OCI-LY7 (cell line): ENCODE results near the gene SELENOT. TPM values are rescaled to one million over a fixed set of nuclear protein-coding genes. Genes with fewer than 3 reads are reported as not detected.

ENCODE experiments used
- BruUV-seq: library from RNA; stranded (reverse); fragments of 400-500 nt; replicated peaks from 2 replicates; lab custom pipeline; 2021; lab: Mats Ljungman, UMichigan
- CTCF ChIA-PET: fragments of 300-600 bp; sonication (Branson Sonifier 250); formaldehyde crosslinking; loops from one replicate; lab custom pipeline; 2022; ENCODE audit warnings: antibody characterized with exemption; ENCODE audit not compliant: unreplicated experiment; lab: Charles Lee
- POLR2A ChIA-PET: fragments of 300-600 bp; sonication (Branson Sonifier 250); formaldehyde crosslinking; loops from one replicate; lab custom pipeline; 2022; ENCODE audit warnings: antibody characterized with exemption; lab: Charles Lee
- DNase-seq: peaks from one replicate; pipeline ENCODE4 v3.0.0-alpha.2; 2015; ENCODE audit warnings: low spot score
- H2AFZ ChIP-seq: fragments of 200-600 bp; sonication (generic), shearing (Covaris generic); 2 replicates; pipeline ENCODE4 v1.6.1; 2014; ENCODE audit warnings: mild to moderate bottlenecking, antibody characterized with exemption, low read length, moderate library complexity
- H3K27ac ChIP-seq: fragments of 200-600 bp; sonication (generic); 2 replicates; pipeline ENCODE4 v1.5.1; 2014; ENCODE audit warnings: mixed run types, low read depth, mild to moderate bottlenecking, moderate library complexity, low read length, inconsistent platforms; ENCODE audit not compliant: poor library complexity, severe bottlenecking
- H3K36me3 ChIP-seq: fragments of 200-600 bp; sonication (generic); 2 replicates; pipeline ENCODE4 v1.6.1; 2014; ENCODE audit warnings: mild to moderate bottlenecking, antibody characterized with exemption, low read length, moderate library complexity, mixed read lengths; ENCODE audit not compliant: insufficient read depth
- H3K4me1 ChIP-seq: fragments of 200-600 bp; sonication (generic); 2 replicates; pipeline ENCODE4 v1.5.1; 2014; ENCODE audit warnings: mild to moderate bottlenecking, low read length; ENCODE audit not compliant: insufficient read depth, poor library complexity, severe bottlenecking
- H3K4me2 ChIP-seq: fragments of 200-600 bp; sonication (generic); 2 replicates; pipeline ENCODE4 v1.6.1; 2014; ENCODE audit warnings: mild to moderate bottlenecking, low read length
- H3K4me3 ChIP-seq: fragments of 200-600 bp; sonication (generic); 2 replicates; pipeline ENCODE4 v1.5.1; 2014; ENCODE audit warnings: mild to moderate bottlenecking, low read depth, low read length; ENCODE audit not compliant: poor library complexity, severe bottlenecking
- H3K79me2 ChIP-seq: fragments of 200-600 bp; sonication (generic); 2 replicates; pipeline ENCODE4 v1.6.1; 2016; ENCODE audit warnings: low read depth, mild to moderate bottlenecking, low read length, moderate library complexity, mixed read lengths; ENCODE audit not compliant: insufficient read depth
- H3K9me2 ChIP-seq: fragments of 200-600 bp; sonication (generic); 2 replicates; pipeline ENCODE4 v1.6.1; 2016; ENCODE audit warnings: mild to moderate bottlenecking, low read length, mixed read lengths; ENCODE audit not compliant: insufficient read depth
- H3K9me3 ChIP-seq: fragments of 200-600 bp; sonication (generic); 2 replicates; pipeline ENCODE4 v1.6.1; 2014; ENCODE audit warnings: mild to moderate bottlenecking, mixed run types, low read length, mixed read lengths
- H4K20me1 ChIP-seq: fragments of 200-600 bp; sonication (generic); 2 replicates; pipeline ENCODE4 v1.6.1; 2014; ENCODE audit warnings: mild to moderate bottlenecking, antibody characterized with exemption, low read length, moderate library complexity, mixed read lengths; ENCODE audit not compliant: insufficient read depth
- EZH2phosphoT487 ChIP-seq: fragments of 200-600 bp; sonication (generic); IDR thresholded peaks from 2 replicates; pipeline ENCODE4 v1.6.1; 2018; ENCODE audit warnings: low read depth, borderline replicate concordance, mild to moderate bottlenecking, mixed run types, antibody characterized with exemption, low read length, moderate library complexity, mixed read lengths
- intact Hi-C: fragments of 100-400 bp; cut with micrococcal nuclease; formaldehyde crosslinking; loops from one replicate; pipeline ENCODE4 v1.10.0; 2022; ENCODE audit not compliant: unreplicated experiment
- total RNA-seq, 2 experiments: library from RNA; depleted of rRNA in 1 of 2; stranded (reverse); fragments of >200 nt in 1 of 2; shearing (Covaris generic) in 1 of 2; gene quantifications; 2 replicates each; pipeline ENCODE4 v1.2.3, GENCODE V29; 2014 to 2022
- TF ChIP-seq, protein P1 (sequence below): fragments of 200-600 bp; sonication (generic); conservative IDR thresholded peaks from 2 replicates; pipeline ENCODE4 v1.5.1; 2014; ENCODE audit warnings: mild to moderate bottlenecking, antibody characterized with exemption, low read length, moderate library complexity, mixed read lengths

The SELENOT gene
- total RNA-seq, 2 experiments from 2014 or later = 60.7 to 71.8 TPM

- H3K4me1 ChIP-seq = no peaks in the 10 kb centered on the region
- DNase-seq = no peak
- ChIA-PET CTCF (no interaction called here), POLR2A (no interaction called here)
- H2AFZ ChIP-seq = no peak overlapping the region
- intact Hi-C loops = no loop called here
- no TSS peak for BruUV-seq
- no peak overlapping the region for H3K4me3 ChIP-seq
- no peaks in the 10 kb centered on the region for H3K9me2 ChIP-seq
- no peaks in the 10 kb centered on the region for H3K36me3 ChIP-seq
- no peaks in the 10 kb centered on the region for H4K20me1 ChIP-seq
- no peaks in the 10 kb centered on the region for H3K9me3 ChIP-seq
- H3K4me2 ChIP-seq = no peak overlapping the region
- no peaks in the 10 kb centered on the region for H3K79me2 ChIP-seq
- TF ChIP-seq, protein P1, sequence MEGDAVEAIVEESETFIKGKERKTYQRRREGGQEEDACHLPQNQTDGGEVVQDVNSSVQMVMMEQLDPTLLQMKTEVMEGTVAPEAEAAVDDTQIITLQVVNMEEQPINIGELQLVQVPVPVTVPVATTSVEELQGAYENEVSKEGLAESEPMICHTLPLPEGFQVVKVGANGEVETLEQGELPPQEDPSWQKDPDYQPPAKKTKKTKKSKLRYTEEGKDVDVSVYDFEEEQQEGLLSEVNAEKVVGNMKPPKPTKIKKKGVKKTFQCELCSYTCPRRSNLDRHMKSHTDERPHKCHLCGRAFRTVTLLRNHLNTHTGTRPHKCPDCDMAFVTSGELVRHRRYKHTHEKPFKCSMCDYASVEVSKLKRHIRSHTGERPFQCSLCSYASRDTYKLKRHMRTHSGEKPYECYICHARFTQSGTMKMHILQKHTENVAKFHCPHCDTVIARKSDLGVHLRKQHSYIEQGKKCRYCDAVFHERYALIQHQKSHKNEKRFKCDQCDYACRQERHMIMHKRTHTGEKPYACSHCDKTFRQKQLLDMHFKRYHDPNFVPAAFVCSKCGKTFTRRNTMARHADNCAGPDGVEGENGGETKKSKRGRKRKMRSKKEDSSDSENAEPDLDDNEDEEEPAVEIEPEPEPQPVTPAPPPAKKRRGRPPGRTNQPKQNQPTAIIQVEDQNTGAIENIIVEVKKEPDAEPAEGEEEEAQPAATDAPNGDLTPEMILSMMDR = no peak
- no peak for TF ChIP-seq EZH2phosphoT487
- H3K27ac ChIP-seq = no peak overlapping the region
Measured at GRCh38 chr3:150640256-150640655, 37.1 kb downstream of the SELENOT start.

DNA sequence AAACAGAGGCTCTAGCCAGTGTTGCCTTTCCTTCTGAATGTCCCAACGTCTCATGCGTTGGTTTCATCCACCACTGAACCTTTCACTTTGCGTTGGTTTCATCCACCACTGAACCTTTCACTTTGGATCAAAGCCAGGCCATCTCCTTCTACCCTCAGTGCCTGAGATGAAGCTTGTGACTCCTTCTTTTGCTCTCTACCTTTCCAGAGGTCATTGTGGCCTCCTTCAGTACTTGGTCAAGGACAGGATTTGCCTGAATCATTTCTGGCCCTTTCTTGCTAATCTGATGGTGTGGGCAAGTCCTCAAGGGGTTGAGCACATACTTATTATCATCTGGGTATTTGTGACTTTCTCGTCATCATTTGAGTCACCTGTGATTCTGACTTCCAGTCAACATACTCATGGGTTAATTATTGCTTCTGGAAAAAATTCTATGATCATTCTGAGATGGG lies 50.0 kb downstream of the SELENOT start:
- BruUV-seq = no TSS peak
- Histone ChIP-seq H3K4me3 (no peak overlapping the region), H3K27ac (no peak overlapping the region), H3K4me1 (no peaks in the 10 kb centered on the region), H4K20me1 (no peaks in the 10 kb centered on the region), H3K9me2 (no peaks in the 10 kb centered on the region), H3K4me2 (no peak overlapping the region), H3K9me3 (no peaks in the 10 kb centered on the region), H2AFZ (no peak overlapping the region), H3K79me2 (no peaks in the 10 kb centered on the region), H3K36me3 (no peaks in the 10 kb centered on the region)
- no peak for DNase-seq
- intact Hi-C loops = no loop called here
- no peak for TF ChIP-seq EZH2phosphoT487
- TF ChIP-seq, protein P1 = no peak
- ChIA-PET POLR2A (no interaction called here), CTCF (no interaction called here)

DNA sequence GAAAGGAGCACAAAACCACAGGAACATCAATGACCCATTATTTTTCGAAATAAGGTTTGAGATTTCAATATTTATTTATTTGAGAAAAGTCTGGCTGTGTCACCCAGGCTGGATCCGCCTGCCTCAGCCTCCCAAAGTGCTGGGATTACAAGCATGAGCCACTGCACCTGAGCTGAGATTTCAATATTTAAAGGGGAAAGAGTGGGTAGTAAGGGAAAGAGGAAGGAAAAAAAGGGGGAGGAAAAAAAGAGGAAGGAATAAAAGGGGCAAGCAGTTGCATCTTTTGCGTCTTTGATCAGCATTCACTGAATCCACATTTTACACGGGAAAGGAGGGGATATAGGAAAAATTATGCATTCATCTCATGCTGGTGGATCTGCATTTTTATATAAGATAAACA lies 53.2 kb downstream of the SELENOT start:
- DNase-seq = no peak
- ChIA-PET CTCF (no interaction called here), POLR2A (no interaction called here)
- Histone ChIP-seq H3K36me3 (no peaks in the 10 kb centered on the region), H3K9me3 (no peaks in the 10 kb centered on the region), H3K79me2 (no peaks in the 10 kb centered on the region), H2AFZ (no peak overlapping the region), H3K4me3 (no peak overlapping the region), H4K20me1 (no peaks in the 10 kb centered on the region), H3K27ac (no peak overlapping the region), H3K4me1 (no peaks in the 10 kb centered on the region), H3K4me2 (no peak overlapping the region), H3K9me2 (no peaks in the 10 kb centered on the region)
- TF ChIP-seq, protein P1 = no peak
- no TSS peak for BruUV-seq
- intact Hi-C loops = no loop called here
